Epithelial cell of esophagus (primary cell): ENCODE results near the gene MYO1B.

Experiments
- DNase-seq: peaks from one replicate; pipeline ENCODE4 v3.0.0; 2010; ENCODE audit warnings: low read depth
- H3K4me3 ChIP-seq: 2 replicates; pipeline ENCODE4 v1.5.1; 2011; ENCODE audit warnings: mild to moderate bottlenecking, low read length, control low read depth
- TF ChIP-seq, protein P1 (sequence below): IDR thresholded peaks from 2 replicates; pipeline ENCODE4 v1.5.1; 2011; ENCODE audit warnings: low read depth, mild to moderate bottlenecking, low read length, control low read depth, inconsistent platforms; ENCODE audit not compliant: insufficient read depth; ENCODE audit errors: missing control alignments

Gene MYO1B

DNA sequence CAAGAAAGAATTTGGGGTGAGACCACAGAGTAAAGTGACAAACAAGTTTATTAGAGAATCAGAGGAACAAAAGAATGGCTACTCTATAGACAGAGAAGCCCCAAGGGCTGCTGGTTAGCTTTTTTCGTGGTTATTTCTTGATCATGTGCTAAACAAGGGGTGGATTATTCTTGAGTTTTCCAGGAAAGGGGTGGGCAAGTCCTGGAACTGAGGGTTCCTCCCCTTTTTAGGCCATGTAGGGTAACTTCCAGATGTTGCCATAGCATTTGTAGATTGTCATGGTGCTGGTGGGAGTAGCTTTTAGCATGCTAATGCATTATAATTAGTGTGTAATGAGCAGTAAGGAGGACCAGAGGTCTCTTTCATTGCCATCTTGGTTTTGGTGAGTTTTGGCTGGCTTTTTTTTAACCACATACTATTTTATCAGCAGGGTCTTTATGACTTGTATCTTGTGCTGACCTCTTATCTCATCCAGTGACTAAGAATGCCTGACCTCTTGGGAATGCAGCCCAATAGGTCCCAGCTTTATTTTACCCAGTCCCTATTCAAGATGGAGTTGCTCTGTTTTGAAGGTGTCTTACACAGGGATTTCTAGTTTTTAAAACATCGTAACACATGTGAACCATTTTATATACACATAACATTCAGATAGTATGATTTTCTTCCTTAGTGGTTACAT lies 77.8 kb downstream of the MYO1B start:
- TF ChIP-seq, protein P1, sequence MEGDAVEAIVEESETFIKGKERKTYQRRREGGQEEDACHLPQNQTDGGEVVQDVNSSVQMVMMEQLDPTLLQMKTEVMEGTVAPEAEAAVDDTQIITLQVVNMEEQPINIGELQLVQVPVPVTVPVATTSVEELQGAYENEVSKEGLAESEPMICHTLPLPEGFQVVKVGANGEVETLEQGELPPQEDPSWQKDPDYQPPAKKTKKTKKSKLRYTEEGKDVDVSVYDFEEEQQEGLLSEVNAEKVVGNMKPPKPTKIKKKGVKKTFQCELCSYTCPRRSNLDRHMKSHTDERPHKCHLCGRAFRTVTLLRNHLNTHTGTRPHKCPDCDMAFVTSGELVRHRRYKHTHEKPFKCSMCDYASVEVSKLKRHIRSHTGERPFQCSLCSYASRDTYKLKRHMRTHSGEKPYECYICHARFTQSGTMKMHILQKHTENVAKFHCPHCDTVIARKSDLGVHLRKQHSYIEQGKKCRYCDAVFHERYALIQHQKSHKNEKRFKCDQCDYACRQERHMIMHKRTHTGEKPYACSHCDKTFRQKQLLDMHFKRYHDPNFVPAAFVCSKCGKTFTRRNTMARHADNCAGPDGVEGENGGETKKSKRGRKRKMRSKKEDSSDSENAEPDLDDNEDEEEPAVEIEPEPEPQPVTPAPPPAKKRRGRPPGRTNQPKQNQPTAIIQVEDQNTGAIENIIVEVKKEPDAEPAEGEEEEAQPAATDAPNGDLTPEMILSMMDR: no peak
- DNase-seq: no peak

DNA sequence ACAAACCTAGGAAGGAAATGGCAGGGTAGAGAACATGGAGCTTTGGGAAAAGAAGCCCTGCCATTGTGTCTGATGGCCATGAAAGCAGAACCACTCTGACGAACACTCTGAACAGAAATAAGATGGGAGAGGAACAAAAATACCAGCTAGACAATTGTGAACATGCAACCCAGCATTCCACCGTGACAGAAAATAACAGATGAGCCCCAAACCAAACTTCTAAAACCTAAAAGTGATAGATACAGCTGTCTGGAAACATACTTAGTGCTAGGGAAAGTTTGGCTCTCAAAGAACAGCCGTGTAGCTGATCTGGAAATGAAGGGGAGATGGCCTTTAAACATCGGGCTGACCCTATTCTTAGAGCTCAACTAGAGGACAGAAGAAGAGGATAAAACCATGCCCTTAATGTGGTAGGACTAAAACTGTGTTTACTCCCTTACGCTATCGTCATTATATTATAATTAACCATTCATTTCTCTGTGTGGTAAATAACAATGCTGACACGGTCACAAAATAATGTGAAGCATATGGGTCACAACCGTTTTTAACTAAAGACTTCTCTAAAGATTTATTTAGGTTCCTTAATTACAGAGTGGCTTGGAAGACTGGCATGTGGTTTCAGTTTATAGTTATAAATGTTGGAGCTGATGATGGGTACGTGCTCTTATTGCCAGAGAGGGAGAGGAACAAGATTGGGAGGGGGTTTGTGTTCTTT lies 80.6 kb downstream of the MYO1B start:
- TF ChIP-seq, protein P1: no peak
- H3K4me3 ChIP-seq: no peak overlapping the region
- DNase-seq: no peak

More for the DNA sequence above, 77.8 kb downstream of the MYO1B start:
- H3K4me3 ChIP-seq: no peak overlapping the region

DNA sequence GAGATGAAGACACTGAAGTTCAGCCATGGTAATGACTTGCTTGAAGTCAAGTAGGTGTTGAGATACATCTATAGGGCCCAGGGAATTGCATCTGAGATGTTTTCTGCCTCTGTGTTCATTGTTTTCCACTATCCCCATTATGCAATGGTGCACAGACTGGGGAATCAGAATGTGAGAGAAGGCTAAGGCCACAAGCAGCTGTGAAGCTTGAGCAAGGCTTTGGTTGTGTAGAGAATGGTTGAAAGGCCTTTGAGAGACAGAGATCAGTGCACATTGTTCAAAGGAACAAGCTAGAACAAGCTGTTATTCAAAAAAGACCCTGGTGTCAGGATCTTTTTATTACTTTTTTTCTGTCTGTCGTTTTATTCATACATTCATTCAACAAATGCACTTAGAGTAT lies 82.3 kb downstream of the MYO1B start:
- DNase-seq: no peak
- TF ChIP-seq, protein P1: no peak
- no peak overlapping the region for H3K4me3 ChIP-seq

DNA sequence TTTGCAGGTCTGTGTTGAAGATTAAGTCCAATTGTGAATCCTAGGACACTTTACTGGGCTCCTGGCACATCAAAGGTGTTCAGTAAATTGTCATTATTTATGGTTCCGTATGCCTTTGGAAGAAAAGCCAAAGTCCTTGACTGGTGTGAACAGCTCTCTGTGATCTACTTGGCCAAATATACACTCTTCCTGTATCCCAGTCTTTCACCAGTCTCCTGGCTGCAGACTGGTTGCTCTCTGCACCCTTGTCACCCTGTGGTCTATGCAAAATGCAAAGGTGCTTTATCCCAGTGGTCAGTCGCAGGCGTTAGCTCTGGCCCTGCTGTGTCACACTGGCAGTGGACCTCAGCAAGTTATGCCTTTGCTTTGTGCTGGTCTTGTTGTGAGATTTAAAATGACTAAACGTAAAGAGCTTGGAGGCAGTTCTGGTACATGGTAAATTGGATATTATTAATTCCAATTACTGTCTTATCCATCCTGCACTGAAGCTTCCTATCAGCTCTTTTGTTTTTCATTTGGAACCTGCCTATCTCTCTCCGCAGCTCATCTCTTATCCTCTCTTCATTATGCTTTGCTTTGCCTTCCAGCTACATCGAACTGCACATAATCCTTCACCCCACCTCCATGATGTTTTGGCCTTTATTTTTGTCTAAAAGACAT lies 83.1 kb downstream of the MYO1B start:
- DNase-seq: no peak
- no peak overlapping the region for H3K4me3 ChIP-seq
- TF ChIP-seq, protein P1: no peak

DNA sequence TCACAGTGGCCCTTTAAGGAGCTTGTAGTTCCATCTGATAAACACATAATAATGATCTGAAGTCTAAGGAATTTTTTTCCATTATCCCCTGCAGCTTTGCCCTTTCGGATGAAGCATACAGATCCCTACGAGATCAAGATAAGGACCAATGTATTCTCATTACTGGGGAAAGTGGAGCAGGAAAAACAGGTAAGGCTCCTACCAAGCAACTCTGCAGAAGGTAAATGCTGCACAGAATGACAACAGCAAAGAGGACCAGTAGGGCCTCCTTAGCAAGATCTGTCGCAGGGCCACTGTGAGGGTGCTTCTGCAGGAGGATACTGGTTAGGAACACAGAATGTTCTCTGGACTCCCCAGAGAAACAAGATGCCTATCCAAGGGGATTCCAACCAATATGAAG lies 84.6 kb downstream of the MYO1B start:
- H3K4me3 ChIP-seq: no peak overlapping the region
- TF ChIP-seq, protein P1: no peak
- DNase-seq: no peak

DNA sequence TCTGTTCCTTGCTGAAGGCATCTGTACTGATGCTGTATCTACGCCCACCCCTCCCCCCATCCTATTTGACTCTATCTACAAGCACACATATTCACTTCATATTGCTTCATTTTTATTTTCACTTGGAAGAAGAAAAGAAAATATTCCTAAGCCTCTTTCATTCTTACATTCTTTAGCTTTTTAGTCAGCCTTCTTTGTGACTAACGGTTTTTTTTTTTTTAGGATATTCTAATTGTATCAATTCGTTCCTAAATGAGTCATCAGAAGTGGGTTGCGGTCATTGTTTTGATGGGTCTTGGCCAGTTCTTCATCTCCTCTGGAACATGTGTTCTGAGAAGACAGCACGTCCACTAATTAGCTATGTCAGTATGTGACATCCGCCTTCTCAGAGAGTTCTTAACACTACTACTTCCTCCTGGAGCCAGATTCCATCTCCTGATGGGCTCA lies 88.7 kb downstream of the MYO1B start:
- TF ChIP-seq, protein P1: no peak
- H3K4me3 ChIP-seq: no peak overlapping the region
- DNase-seq: no peak
